ENCODE measurements around the gene ABCA5. TPM values are rescaled to one million over a fixed set of nuclear protein-coding genes. Genes with fewer than 3 reads are reported as not detected.

The ABCA5 gene
- polyA plus RNA-seq, 1 donor from 2014 or later: 91.7 TPM

DNA sequence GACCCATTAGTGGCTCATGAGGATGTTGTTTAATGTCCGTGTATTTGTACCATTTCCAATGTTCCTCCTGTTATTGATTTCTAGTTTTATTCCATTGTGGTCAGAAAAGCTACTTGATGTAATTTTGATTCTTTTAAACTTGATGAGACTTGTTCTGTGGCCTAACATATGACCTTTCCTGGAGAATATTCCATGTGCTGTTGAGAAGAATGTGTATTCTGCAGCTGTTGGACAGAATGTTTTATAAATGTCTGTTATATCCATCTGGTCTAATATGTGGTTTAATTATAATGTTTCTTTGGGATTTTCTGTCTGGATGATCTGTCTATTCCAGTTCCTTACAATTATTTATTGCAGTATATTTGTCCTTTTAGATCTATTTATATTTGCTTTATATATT is 95.4 kb downstream of the ABCA5 start:
- H3F3A ChIP-seq (ENCODE audit: insufficient read depth, low read length, poor library complexity, severe bottlenecking): no peaks in the 10 kb centered on the region
- no peak overlapping the region for H3K27ac ChIP-seq (ENCODE audit: low read length)
- no peaks in the 10 kb centered on the region for H3K27me3 ChIP-seq (ENCODE audit: insufficient read depth, low read depth, low read length)
- no peak overlapping the region for H2AFZ ChIP-seq (ENCODE audit: low read depth, low read length)
- no peaks in the 10 kb centered on the region for H4K20me1 ChIP-seq (ENCODE audit: insufficient read depth)
- no peak for TF ChIP-seq TAF1 (IDR thresholded peaks at IDR 0.05; ENCODE audit: low read depth)
- no peak for TF ChIP-seq MXI1 (conservative IDR thresholded peaks at IDR 0.05; ENCODE audit: poor library complexity, severe bottlenecking)
- TF ChIP-seq EP300 (conservative IDR thresholded peaks at IDR 0.05; ENCODE audit: poor library complexity, severe bottlenecking): no peak
- no peak for TF ChIP-seq POLR2AphosphoS5 (IDR thresholded peaks at IDR 0.05)
- no peak for TF ChIP-seq EZH2 (IDR thresholded peaks at IDR 0.05; ENCODE audit: borderline replicate concordance, insufficient read depth, low read length, poor library complexity, severe bottlenecking)
- TF ChIP-seq, protein P1, sequence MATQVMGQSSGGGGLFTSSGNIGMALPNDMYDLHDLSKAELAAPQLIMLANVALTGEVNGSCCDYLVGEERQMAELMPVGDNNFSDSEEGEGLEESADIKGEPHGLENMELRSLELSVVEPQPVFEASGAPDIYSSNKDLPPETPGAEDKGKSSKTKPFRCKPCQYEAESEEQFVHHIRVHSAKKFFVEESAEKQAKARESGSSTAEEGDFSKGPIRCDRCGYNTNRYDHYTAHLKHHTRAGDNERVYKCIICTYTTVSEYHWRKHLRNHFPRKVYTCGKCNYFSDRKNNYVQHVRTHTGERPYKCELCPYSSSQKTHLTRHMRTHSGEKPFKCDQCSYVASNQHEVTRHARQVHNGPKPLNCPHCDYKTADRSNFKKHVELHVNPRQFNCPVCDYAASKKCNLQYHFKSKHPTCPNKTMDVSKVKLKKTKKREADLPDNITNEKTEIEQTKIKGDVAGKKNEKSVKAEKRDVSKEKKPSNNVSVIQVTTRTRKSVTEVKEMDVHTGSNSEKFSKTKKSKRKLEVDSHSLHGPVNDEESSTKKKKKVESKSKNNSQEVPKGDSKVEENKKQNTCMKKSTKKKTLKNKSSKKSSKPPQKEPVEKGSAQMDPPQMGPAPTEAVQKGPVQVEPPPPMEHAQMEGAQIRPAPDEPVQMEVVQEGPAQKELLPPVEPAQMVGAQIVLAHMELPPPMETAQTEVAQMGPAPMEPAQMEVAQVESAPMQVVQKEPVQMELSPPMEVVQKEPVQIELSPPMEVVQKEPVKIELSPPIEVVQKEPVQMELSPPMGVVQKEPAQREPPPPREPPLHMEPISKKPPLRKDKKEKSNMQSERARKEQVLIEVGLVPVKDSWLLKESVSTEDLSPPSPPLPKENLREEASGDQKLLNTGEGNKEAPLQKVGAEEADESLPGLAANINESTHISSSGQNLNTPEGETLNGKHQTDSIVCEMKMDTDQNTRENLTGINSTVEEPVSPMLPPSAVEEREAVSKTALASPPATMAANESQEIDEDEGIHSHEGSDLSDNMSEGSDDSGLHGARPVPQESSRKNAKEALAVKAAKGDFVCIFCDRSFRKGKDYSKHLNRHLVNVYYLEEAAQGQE (IDR thresholded peaks at IDR 0.05; ENCODE audit: borderline replicate concordance): no peak
- TF ChIP-seq RAD21 (conservative IDR thresholded peaks at IDR 0.05): no peak
- no peak for TF ChIP-seq CTCF (IDR thresholded peaks at IDR 0.05; ENCODE audit: poor library complexity, severe bottlenecking)
- no peak for TF ChIP-seq SMC3 (conservative IDR thresholded peaks at IDR 0.05; ENCODE audit: poor library complexity)
- no peaks in the 10 kb centered on the region for H3K9me3 ChIP-seq (ENCODE audit: low read length)
- no peak overlapping the region for H3K9ac ChIP-seq (ENCODE audit: low read length)
- no peaks in the 10 kb centered on the region for H3K79me2 ChIP-seq (replicated peaks; ENCODE audit: insufficient read depth, low read length)
- no peaks in the 10 kb centered on the region for H3K9me2 ChIP-seq (ENCODE audit: insufficient read depth, low read length)
- no peaks in the 10 kb centered on the region for H3K36me3 ChIP-seq (ENCODE audit: insufficient read depth, low read length)
- H3K4me2 ChIP-seq (ENCODE audit: low read length): no peak overlapping the region
- H3K4me3 ChIP-seq (ENCODE audit: low read length): no peak overlapping the region

DNA sequence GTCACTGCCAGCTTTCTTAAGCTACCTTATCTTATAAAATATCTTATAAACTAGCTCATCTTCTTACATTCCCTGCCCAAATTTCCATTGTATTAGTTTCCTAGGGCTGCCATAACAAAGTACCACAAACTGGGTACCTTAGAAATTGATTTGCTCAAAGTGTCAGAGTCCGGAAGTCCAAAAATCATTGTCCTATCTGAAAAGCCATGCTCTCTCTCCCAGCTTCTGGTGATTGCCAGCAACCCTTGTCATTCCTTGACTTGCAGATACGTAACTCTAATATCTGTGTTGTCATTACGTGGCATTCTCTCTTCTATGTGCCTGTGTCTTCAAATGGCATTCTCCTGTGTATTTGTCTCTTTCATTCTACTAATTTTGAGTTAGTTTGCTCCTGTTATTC is 96.0 kb downstream of the ABCA5 start:
- no peak overlapping the region for H2AFZ ChIP-seq (ENCODE audit: low read depth, low read length)
- H3K36me3 ChIP-seq (ENCODE audit: insufficient read depth, low read length): no peaks in the 10 kb centered on the region
- no peak overlapping the region for H3K4me3 ChIP-seq (ENCODE audit: low read length)

DNA sequence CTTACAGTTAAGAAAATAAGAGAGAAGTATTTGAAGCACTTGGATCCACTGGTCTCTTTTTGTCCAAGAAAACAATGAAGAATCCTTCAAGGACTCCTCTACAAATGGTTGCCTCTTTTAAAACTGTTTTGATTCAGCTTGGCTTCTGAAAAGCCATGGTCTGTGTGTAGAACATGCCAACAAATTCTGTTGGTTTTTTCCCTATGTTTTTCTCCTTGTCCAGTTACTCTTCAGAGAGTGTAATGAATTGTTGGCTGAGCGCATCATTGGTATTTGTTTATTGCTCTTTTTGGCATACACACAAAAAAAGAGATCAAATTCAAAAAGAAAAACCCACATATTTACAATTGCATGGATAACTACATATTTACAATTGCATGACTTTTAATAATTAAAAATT is 98.4 kb downstream of the ABCA5 start, which contains the start of gene ABCA10:
TSS of gene ABCA10 (minus strand) at position 249 of the 400 bp plus-strand sequence. CDS start 3,466 bp downstream, outside the sequence.
- Histone ChIP-seq H3F3A (ENCODE audit: insufficient read depth, low read length, poor library complexity, severe bottlenecking) (no peaks in the 10 kb centered on the region), H2AFZ (ENCODE audit: low read depth, low read length) (no peak within 1 kb of the TSS), H3K36me3 (ENCODE audit: insufficient read depth, low read length) (no peaks in the 10 kb centered on the region), H3K9me3 (ENCODE audit: low read length) (no peaks in the 10 kb centered on the region), H4K20me1 (ENCODE audit: insufficient read depth) (no peaks in the 10 kb centered on the region), H3K9ac (ENCODE audit: low read length) (no peak within 1 kb of the TSS), H3K4me3 (ENCODE audit: low read length) (no peak within 1 kb of the TSS), H3K4me2 (ENCODE audit: low read length) (no peak within 1 kb of the TSS), H3K27me3 (ENCODE audit: insufficient read depth, low read depth, low read length) (no peaks in the 10 kb centered on the region), H3K9me2 (ENCODE audit: insufficient read depth, low read length) (no peaks in the 10 kb centered on the region), H3K79me2 (replicated peaks; ENCODE audit: insufficient read depth, low read length) (no peaks in the 10 kb centered on the region), H3K27ac (ENCODE audit: low read length) (no peak within 1 kb of the TSS)
- TF ChIP-seq SMC3 (conservative IDR thresholded peaks at IDR 0.05; ENCODE audit: poor library complexity) (no peak), RAD21 (conservative IDR thresholded peaks at IDR 0.05) (no peak), CTCF (IDR thresholded peaks at IDR 0.05; ENCODE audit: poor library complexity, severe bottlenecking) (no peak), MXI1 (conservative IDR thresholded peaks at IDR 0.05; ENCODE audit: poor library complexity, severe bottlenecking) (no peak), TAF1 (IDR thresholded peaks at IDR 0.05; ENCODE audit: low read depth) (no peak)
- TF ChIP-seq, protein P1 (IDR thresholded peaks at IDR 0.05; ENCODE audit: borderline replicate concordance): no peak

More for the DNA sequence above, 96.0 kb downstream of the ABCA5 start:
- H3K4me2 ChIP-seq (ENCODE audit: low read length): no peak overlapping the region
- H3K9me2 ChIP-seq (ENCODE audit: insufficient read depth, low read length): no peaks in the 10 kb centered on the region
- H3K27ac ChIP-seq (ENCODE audit: low read length): no peak overlapping the region
- H3F3A ChIP-seq (ENCODE audit: insufficient read depth, low read length, poor library complexity, severe bottlenecking): no peaks in the 10 kb centered on the region
- no peaks in the 10 kb centered on the region for H3K9me3 ChIP-seq (ENCODE audit: low read length)
- no peaks in the 10 kb centered on the region for H3K27me3 ChIP-seq (ENCODE audit: insufficient read depth, low read depth, low read length)
- no peak overlapping the region for H3K9ac ChIP-seq (ENCODE audit: low read length)
- no peaks in the 10 kb centered on the region for H4K20me1 ChIP-seq (ENCODE audit: insufficient read depth)
- no peak for TF ChIP-seq RAD21 (conservative IDR thresholded peaks at IDR 0.05)
- no peaks in the 10 kb centered on the region for H3K79me2 ChIP-seq (replicated peaks; ENCODE audit: insufficient read depth, low read length)
